ENCODE data around the gene FN3K.
A peak's percentile ranks its signal among the peaks of the same experiment; 100 is the strongest.
"Not testable (repeated sequence)": the region's sequence is repeated elsewhere in the genome, so short reads cannot be mapped to it uniquely, and the experiment has no call there.

The FN3K gene

GRCh38 chr17:82775001-82775823 lies 39.8 kb downstream of the FN3K start:
- ATAC-seq, result no peak
- DNase-seq, result peak; percentile 70

- peak; percentile 8 for ATAC-seq
- DNase-seq, result no peak
Measured at GRCh38 chr17:82776454-82776853, 41.0 kb downstream of the FN3K start.

GRCh38 chr17:82777778-82778375 lies 42.5 kb downstream of the FN3K start:
- DNase-seq, ATAC-seq: not testable (repeated sequence)

- DNase-seq (no peak), ATAC-seq (no peak)
Measured at GRCh38 chr17:82779541-82779940, 44.1 kb downstream of the FN3K start.

GRCh38 chr17:82780195-82780594 lies 44.8 kb downstream of the FN3K start:
- ATAC-seq (no peak), DNase-seq (no peak)

DNA sequence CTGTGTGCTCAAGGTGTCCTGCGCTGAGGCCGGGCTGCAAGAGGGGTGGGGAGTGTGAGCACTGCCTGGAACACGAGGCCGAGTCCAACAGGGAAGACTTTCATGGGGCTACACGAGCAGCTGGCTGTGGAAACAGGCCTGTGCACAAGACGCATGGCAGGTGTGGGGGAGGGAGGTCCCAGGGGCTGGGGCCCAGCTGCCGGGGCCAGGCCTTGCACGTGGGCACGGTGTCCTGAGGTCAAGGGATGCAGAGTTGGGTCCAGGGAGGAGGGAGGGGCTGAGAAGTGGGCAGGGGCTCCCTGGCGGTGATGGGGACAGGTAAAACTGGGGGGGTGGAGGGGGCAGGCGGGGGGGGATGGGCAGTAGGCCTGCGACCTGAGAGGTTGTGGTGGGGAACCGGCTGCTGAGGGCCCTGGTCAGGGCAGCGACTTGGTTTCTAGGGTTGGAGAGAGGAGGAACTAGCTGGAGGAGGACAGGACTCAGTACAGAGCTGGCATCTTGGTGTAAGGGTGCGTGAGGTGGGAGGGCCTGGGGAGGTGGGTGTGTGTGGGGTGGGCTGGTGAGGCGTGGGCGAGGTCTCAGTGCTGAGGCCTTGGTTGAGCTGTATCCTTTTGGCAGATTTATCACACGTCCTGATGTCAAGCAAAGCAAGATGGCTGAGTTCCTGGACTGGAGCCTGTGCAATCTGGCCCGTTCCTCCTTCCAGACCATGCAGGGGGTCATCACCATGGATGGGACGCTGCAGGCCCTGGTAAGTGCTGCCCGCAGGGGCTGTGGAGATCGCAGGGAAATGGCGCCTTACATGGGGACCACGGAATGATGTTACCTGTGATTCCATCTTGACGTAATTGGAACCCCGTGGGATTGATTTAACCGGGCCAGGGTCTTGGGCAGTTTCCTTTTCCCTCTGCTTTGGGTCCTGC lies 45.8 kb downstream of the FN3K start:
- no peak for DNase-seq
- no peak for ATAC-seq

DNA sequence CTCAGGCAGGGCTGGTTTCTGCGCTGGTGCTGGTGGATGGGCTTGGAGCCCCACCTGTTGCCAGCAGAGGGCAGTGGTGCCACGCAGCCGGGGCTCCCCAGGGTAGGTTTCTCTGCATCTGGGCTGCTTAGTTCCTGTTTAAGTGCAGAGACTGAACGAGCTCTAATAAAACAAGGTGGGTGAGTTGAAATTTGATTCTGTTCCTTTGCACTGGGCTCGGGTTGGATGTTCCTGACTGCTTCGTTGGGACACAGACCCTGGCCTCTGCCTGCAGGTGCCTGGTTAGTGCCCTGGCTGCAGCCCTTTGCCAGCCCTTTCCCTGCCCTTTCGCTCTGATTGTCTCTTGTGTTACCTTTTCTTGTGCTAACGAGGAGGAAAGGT lies 46.5 kb downstream of the FN3K start:
- DNase-seq (peak; percentile 85), ATAC-seq (peak; percentile 96)

DNA sequence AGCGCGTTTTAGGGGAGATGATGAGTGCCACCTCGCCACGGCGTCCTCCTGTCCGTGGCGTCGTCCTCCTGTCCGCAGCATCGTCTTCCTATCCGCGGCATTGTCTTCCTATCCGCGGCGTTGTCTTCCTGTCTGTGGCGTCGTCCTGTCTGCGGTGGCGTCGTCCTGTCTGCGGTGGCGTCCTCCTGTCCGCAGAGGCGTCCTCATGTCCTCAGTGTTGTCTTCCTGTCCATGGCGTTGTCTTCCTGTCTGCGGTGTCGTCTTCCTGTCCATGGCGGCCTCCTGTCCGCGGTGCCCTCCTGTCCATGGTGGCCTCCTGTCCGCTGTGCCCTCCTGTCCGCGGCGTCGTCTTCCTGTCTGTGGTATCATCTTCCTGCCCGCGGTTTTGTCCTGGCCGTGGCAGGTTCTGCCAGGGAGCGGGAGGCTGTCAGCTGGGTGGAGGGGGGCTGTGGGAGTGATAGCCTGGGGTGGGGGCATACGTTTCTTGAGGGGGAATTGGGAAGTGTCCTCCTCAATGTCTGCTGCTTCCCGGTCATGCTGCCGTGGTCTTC lies 47.3 kb downstream of the FN3K start:
- ATAC-seq (no peak), DNase-seq (no peak)

GRCh38 chr17:82783498-82783897 lies 48.1 kb downstream of the FN3K start:
- DNase-seq (no peak), ATAC-seq (no peak)

DNA sequence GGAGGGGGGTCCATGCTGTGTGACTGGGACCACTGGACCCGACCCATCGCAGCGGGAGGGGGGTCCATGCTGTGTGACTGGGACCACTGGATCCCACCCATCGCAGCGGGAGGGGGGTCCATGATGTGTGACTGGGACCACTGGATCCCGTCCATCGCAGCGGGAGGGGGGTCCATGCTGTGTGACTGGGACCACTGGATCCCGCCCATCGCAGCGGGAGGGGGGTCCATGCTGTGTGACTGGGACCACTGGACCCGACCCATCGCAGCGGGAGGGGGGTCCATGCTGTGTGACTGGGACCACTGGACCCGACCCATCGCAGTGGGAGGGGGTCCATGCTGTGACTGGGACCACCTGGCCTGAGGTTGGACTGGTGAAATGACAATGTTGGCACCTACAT lies 50.2 kb downstream of the FN3K start:
- ATAC-seq, DNase-seq: not testable (repeated sequence)

DNA sequence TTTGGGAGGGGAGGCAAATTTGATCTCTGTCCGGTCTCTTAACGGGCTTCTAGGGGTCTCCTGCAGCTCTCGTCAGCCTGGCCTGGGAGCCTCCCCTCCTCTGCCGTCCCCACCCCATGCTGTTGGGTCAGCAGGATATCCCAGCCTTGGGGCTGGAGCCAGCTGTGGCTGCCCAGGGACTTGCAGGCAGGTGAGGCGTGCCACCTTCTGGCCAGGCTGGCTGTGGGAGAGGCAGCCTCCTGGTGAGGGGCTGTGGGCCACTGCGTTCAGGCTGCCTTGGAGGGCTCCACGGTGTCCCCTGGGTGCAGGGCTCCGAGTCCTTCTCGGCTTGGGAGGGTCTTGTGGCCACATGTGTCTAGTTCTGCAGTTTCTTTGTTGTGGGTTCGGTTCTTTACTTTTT lies 51.0 kb downstream of the FN3K start:
- no peak for DNase-seq
- ATAC-seq, result no peak

GRCh38 chr17:82787081-82787848 lies 51.9 kb downstream of the FN3K start:
- ATAC-seq (no peak), DNase-seq (no peak)

GRCh38 chr17:82788206-82789001 lies 53.0 kb downstream of the FN3K start:
- ATAC-seq (no peak), DNase-seq (no peak)

- no peak for DNase-seq
- ATAC-seq, result peak; percentile 20
Measured at GRCh38 chr17:82789051-82789592, 53.7 kb downstream of the FN3K start.

DNA sequence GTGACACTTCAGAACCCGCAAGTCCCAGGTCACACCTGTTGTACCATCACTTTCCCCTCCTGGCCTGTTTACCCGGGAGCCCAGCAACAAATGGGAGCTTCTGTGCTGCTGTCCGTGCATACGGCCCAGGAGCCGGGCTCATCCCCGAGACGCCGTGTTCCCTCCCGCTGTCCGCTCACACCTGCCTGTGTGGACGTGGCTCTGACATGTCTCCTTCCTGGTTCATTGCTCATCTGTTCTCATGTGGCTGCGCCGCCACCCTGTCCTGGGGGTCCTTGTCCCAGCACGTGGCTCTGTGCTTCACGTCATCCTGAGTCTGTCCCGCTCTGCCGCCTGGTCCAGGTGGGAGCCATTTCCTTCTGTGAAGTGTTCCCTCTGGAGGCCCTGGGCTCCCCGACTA lies 54.4 kb downstream of the FN3K start:
- no peak for ATAC-seq

GRCh38 chr17:82790391-82790790 lies 55.0 kb downstream of the FN3K start:
- no peak for DNase-seq
- no peak for ATAC-seq

More for the DNA sequence above, 54.4 kb downstream of the FN3K start:
- no peak for DNase-seq

DNA sequence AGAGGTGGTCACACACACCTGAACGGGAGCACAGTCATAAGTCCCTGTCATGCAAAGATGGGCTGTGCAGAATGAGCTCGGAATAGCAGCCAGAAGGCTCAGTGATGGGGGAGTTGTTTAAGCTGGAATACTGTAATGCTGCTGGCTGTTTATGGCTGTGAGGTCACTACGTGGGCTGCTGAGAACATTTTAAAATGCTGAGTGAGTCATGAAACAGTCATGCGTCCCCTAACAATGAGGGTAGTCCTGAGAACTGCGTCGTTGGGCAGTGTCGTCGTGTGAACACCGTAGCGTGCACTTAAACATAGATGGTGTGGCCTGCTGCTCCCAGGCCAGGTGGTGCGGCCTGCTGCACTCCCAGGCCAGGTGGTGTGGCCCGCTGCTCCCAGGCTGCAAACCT lies 56.1 kb downstream of the FN3K start:
- ATAC-seq (no peak), DNase-seq (no peak)

GRCh38 chr17:82793974-82794630 lies 58.7 kb downstream of the FN3K start:
- ATAC-seq, result no peak

GRCh38 chr17:82794781-82795482 lies 59.5 kb downstream of the FN3K start:
- no peak for DNase-seq
- no peak for ATAC-seq

More at GRCh38 chr17:82793974-82794630, 58.7 kb downstream of the FN3K start:
- no peak for DNase-seq
